GM04503 (cell line): ENCODE data around the gene LRRC8B.
"Not testable (repeated sequence)": the region's sequence is repeated elsewhere in the genome, so short reads cannot be mapped to it uniquely, and the experiment has no call there.

Source experiments
- DNase-seq: peaks from one replicate; pipeline ENCODE4 v3.0.0-alpha.2; 2012; ENCODE audit warnings: low read depth

LRRC8B gene

GRCh38 chr1:89584211-89584610 is 59.6 kb downstream of the LRRC8B start:
- DNase-seq: no peak

- DNase-seq: no peak
These were observed 60.2 kb downstream of the LRRC8B start for GRCh38 chr1:89584781-89585180.

- DNase-seq: no peak
These were observed 63.1 kb downstream of the LRRC8B start for GRCh38 chr1:89587729-89588161.

- no peak for DNase-seq
These were observed 63.9 kb downstream of the LRRC8B start for GRCh38 chr1:89588480-89588879.

- DNase-seq: peak; percentile 29
These were observed 64.9 kb downstream of the LRRC8B start for GRCh38 chr1:89589515-89589914.

- peak; percentile 31 for DNase-seq
These were observed 65.9 kb downstream of the LRRC8B start for GRCh38 chr1:89590341-89591080.

- DNase-seq: not testable (repeated sequence)
These were observed 68.3 kb downstream of the LRRC8B start for GRCh38 chr1:89592861-89593302.

- no peak for DNase-seq
These were observed 69.6 kb downstream of the LRRC8B start for GRCh38 chr1:89594096-89594740.

- DNase-seq: no peak
These were observed 72.1 kb downstream of the LRRC8B start for GRCh38 chr1:89596698-89597097.

GRCh38 chr1:89598450-89599331 is 74.1 kb downstream of the LRRC8B start:
- no peak for DNase-seq

GRCh38 chr1:89599332-89599630 is 74.7 kb downstream of the LRRC8B start:
- no peak for DNase-seq

- DNase-seq: no peak
These were observed 76.0 kb downstream of the LRRC8B start for GRCh38 chr1:89600451-89601224.

GRCh38 chr1:89602871-89603404 is 78.3 kb downstream of the LRRC8B start:
- DNase-seq: no peak

- peak; percentile 12 for DNase-seq
These were observed 79.2 kb downstream of the LRRC8B start for GRCh38 chr1:89603651-89604413.

- DNase-seq: no peak
These were observed 79.7 kb downstream of the LRRC8B start for GRCh38 chr1:89604414-89604735.

GRCh38 chr1:89605692-89606091 is 81.1 kb downstream of the LRRC8B start:
- DNase-seq: peak; percentile 9

- DNase-seq: no peak
These were observed 81.8 kb downstream of the LRRC8B start for GRCh38 chr1:89606227-89606980.

GRCh38 chr1:89607156-89607555 is 82.5 kb downstream of the LRRC8B start:
- DNase-seq: no peak

- no peak for DNase-seq
These were observed 83.1 kb downstream of the LRRC8B start for GRCh38 chr1:89607586-89608318.
